ENCODE data around the gene KTN1. TPM values are rescaled to one million over a fixed set of nuclear protein-coding genes. Genes with fewer than 3 reads are reported as not detected.

Gene KTN1
- total RNA-seq, 1 donor from 2014 or later = 135 TPM

DNA sequence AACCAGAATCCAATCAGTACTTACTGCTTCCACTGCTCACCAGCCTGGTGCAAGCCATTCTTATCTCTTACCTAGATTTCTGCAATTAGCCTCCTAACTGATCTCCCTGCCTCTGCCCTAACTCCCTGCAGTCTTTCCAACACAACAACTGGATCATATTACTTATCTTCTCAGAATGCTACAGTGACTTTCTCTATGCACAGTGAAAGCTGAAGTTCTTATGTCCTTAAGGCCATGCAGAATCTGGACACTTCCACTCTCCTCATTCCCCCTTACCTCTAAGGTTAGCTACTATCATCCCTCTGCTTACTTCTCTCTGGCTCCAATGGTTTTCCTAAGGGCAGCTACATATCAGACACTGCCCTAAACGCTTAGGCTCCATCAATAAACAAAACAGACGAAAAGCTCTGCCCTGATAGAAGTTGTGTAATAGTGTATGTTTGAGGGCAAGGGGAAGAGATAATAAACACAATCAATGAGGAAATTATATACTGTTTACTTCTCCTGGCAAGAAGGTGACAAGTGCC is 4.0 kb downstream of the KTN1 start:
- H3K27me3 Mint-ChIP-seq = no peaks in the 10 kb centered on the region
- H3K27ac Mint-ChIP-seq = no peak overlapping the region
- intact Hi-C loops (cut with micrococcal nuclease) = loop anchor here (5.0 kb wide), 3 partner anchors 83 to 247 kb away; no protein-coding TSS in a partner anchor
- H3K36me3 Mint-ChIP-seq (ENCODE audit: low read depth) = peaks cover 7% of the 10 kb centered on the region
- no peaks in the 10 kb centered on the region for H3K9me3 Mint-ChIP-seq
- DNase-seq = no peak
- H3K4me1 Mint-ChIP-seq = peaks cover 37% of the 10 kb centered on the region
- no peak overlapping the region for H3K4me3 Mint-ChIP-seq

DNA sequence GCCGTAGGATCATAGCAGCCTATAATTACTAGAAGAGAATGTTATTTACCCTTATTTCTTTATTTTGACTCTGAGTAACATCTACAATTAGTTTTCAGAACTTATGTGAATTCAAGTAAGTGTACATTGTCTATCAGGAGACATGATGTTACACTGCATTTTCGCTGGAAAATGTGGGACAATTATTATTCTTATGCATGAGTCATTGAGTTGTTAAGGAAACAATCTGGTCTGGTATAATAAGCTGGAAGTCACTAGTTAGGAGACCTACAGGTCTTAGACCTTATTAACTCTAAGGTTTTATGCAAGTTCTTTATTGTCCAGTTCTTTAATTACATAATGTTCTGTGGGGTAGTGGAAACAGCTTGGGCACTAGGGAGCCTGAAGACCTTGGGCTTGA is 5.8 kb downstream of the KTN1 start:
- Mint-ChIP-seq H3K4me1 (peaks cover 35% of the 10 kb centered on the region), H3K4me3 (no peak overlapping the region), H3K36me3 (ENCODE audit: low read depth) (peaks cover 7% of the 10 kb centered on the region), H3K9me3 (no peaks in the 10 kb centered on the region), H3K27ac (no peak overlapping the region), H3K27me3 (no peaks in the 10 kb centered on the region)
- no peak for DNase-seq
- intact Hi-C loops (cut with micrococcal nuclease) = no loop called here

GRCh38 chr14:55586411-55586810 is 6.4 kb downstream of the KTN1 start:
- H3K4me3 Mint-ChIP-seq = no peak overlapping the region
- peaks cover 31% of the 10 kb centered on the region for H3K4me1 Mint-ChIP-seq
- intact Hi-C loops (cut with micrococcal nuclease) = no loop called here
- peaks cover 5% of the 10 kb centered on the region for H3K36me3 Mint-ChIP-seq (ENCODE audit: low read depth)
- no peak overlapping the region for H3K27ac Mint-ChIP-seq
- H3K9me3 Mint-ChIP-seq = no peaks in the 10 kb centered on the region
- H3K27me3 Mint-ChIP-seq = no peaks in the 10 kb centered on the region
- DNase-seq = no peak

DNA sequence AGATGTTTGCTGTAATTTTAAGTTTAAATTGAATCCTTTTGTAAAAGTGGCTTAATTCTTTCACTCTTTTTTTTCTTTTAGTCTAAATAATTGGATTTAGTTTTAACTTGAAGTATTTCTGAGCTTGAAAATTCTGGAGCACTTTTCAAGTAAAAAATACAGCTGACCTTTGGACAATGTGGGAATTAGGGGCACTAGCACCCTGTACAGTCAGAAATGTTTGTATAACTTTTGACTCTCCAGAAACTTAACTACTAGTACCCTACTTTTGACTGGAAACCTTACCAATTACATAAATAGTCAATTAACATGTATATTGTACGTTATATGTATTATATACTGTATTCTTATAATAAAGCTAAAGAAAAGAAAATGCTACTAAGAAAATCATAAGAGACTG is 7.8 kb downstream of the KTN1 start:
- Mint-ChIP-seq H3K4me1 (peaks cover 30% of the 10 kb centered on the region), H3K4me3 (no peak overlapping the region), H3K27me3 (no peaks in the 10 kb centered on the region), H3K9me3 (no peaks in the 10 kb centered on the region), H3K27ac (no peak overlapping the region), H3K36me3 (ENCODE audit: low read depth) (peaks cover 5% of the 10 kb centered on the region)
- intact Hi-C loops (cut with micrococcal nuclease) = no loop called here
- DNase-seq = no peak

- intact Hi-C loops (cut with micrococcal nuclease) = no loop called here
- Mint-ChIP-seq H3K9me3 (no peaks in the 10 kb centered on the region), H3K4me1 (peaks cover 28% of the 10 kb centered on the region), H3K27me3 (no peaks in the 10 kb centered on the region), H3K4me3 (no peak overlapping the region), H3K36me3 (ENCODE audit: low read depth) (peaks cover 5% of the 10 kb centered on the region), H3K27ac (no peak overlapping the region)
- DNase-seq = no peak
Measured at GRCh38 chr14:55588259-55588699, 8.3 kb downstream of the KTN1 start.

DNA sequence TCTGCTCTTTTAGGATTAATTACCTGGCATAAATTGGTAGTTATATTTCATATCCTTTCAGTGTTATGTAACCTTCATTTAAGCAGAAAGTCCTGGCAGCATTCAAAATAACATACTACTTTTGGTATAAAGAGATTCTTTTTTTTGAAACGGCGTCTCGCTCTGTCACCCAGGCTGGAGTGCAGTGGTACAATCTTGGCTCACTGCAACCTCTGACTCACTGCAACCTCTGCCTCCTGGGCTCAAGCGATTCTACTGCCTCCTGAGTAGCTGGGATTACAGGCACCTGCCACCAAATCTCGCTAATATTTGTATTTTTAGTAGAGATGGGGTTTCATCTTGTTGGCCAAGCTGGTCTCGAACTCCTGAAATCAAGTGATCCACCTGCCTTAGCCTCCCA is 9.2 kb downstream of the KTN1 start:
- peaks cover 28% of the 10 kb centered on the region for H3K4me1 Mint-ChIP-seq
- intact Hi-C loops (cut with micrococcal nuclease) = no loop called here

GRCh38 chr14:55592436-55592835 is 12.4 kb downstream of the KTN1 start:
- no peak for DNase-seq
- H3K4me1 Mint-ChIP-seq = peaks cover 16% of the 10 kb centered on the region
- H3K4me3 Mint-ChIP-seq = no peak overlapping the region
- no peak overlapping the region for H3K27ac Mint-ChIP-seq
- H3K9me3 Mint-ChIP-seq = peaks cover 3% of the 10 kb centered on the region
- no peaks in the 10 kb centered on the region for H3K27me3 Mint-ChIP-seq
- peaks cover 9% of the 10 kb centered on the region for H3K36me3 Mint-ChIP-seq (ENCODE audit: low read depth)
- intact Hi-C loops (cut with micrococcal nuclease) = no loop called here

More for the DNA sequence above, 9.2 kb downstream of the KTN1 start:
- no peaks in the 10 kb centered on the region for H3K9me3 Mint-ChIP-seq
- no peak for DNase-seq
- no peak overlapping the region for H3K4me3 Mint-ChIP-seq
- H3K36me3 Mint-ChIP-seq (ENCODE audit: low read depth) = peaks cover 5% of the 10 kb centered on the region
- no peaks in the 10 kb centered on the region for H3K27me3 Mint-ChIP-seq
- H3K27ac Mint-ChIP-seq = no peak overlapping the region

DNA sequence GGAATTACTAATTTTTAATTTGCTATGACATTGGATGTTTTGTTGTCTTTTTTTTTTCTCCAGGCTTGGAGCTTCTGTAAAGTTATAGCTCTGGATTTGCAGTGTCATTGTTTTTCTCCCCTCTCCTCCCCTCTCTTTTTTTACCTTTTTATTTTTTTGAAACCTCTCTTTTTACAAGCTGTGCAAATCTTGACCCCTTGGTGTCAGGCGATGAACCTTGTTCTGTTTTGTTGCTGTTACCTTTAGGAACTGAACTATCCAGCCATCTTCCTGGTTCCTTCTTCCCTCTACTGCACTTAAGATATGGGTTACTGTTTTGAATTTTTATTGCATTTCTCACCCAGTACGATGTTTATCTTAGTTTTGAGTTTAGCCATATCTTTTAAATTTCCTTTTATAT is 13.7 kb downstream of the KTN1 start:
- Mint-ChIP-seq H3K36me3 (ENCODE audit: low read depth) (peaks cover 9% of the 10 kb centered on the region), H3K4me1 (peaks cover 13% of the 10 kb centered on the region), H3K4me3 (no peak overlapping the region), H3K27ac (no peak overlapping the region), H3K27me3 (no peaks in the 10 kb centered on the region), H3K9me3 (peaks cover 3% of the 10 kb centered on the region)
- intact Hi-C loops (cut with micrococcal nuclease) = no loop called here
- DNase-seq = no peak

DNA sequence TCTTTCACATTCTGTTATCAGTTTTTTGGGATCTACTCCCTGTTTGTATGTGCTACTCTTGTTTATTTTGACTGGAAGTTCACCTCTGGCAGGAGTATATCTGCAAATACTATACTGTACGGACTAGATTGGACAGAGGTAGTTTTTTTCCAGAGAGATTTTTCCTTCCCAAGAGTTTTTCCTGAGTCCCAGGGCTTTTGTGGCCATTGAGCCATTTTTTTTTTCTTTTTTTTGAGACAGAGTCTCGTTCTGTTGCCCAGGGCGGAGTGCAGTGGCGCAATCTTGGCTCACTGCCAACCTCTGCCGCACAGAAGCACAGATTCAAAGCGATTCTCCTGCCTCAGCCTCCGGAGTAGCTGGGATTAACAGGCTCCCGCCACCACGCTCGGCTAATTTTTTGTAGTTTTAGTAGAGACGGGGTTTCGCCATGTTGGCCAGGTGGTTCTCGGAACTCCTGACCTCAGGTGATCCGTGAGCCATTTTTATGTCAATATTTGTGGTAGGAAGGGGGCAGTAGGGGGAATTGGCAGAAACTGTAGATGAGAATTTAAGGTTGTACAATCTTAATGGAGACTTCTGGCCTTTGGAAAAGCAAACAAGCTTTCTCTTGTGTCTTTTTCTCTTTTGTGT is 19.4 kb downstream of the KTN1 start:
- intact Hi-C loops (cut with micrococcal nuclease) = no loop called here
- Mint-ChIP-seq H3K36me3 (ENCODE audit: low read depth) (peaks cover 12% of the 10 kb centered on the region), H3K4me1 (peaks cover 2% of the 10 kb centered on the region), H3K9me3 (peaks cover 3% of the 10 kb centered on the region), H3K27me3 (no peaks in the 10 kb centered on the region), H3K27ac (no peak overlapping the region), H3K4me3 (no peak overlapping the region)
- no peak for DNase-seq

GRCh38 chr14:55600784-55601561 is 21.0 kb downstream of the KTN1 start:
- no peak overlapping the region for H3K27ac Mint-ChIP-seq
- intact Hi-C loops (cut with micrococcal nuclease) = no loop called here
- no peaks in the 10 kb centered on the region for H3K4me1 Mint-ChIP-seq
- no peaks in the 10 kb centered on the region for H3K27me3 Mint-ChIP-seq
- no peak overlapping the region for H3K4me3 Mint-ChIP-seq
- no peak for DNase-seq
- H3K9me3 Mint-ChIP-seq = no peaks in the 10 kb centered on the region
- peaks cover 12% of the 10 kb centered on the region for H3K36me3 Mint-ChIP-seq (ENCODE audit: low read depth)

DNA sequence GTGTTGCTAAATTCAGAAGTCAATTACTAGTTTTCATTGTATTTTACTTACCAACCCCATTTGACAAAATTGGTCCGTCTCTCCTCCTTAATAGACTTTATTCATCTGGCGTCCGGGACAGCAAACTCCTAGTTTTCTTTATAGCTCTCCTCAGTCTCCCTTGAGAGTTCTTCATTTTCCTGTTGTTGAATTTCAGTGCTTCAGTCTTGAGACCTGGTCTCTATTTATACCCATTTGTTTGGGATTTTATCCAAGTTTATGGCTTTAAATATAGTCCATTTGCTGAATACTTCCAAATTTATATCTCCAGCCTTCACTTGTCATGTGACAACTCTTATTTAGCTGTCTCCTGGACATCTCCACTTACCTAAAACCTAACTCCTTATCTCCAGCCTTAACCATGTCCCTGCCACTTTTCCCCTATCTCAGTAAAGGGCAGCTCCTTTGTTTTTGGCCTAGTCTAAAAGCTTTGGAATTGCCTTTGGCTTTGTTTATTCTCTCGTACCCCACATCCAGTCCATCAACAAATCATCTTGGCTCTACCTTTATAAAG is 23.5 kb downstream of the KTN1 start:
- Mint-ChIP-seq H3K4me3 (no peak overlapping the region), H3K27ac (no peak overlapping the region), H3K9me3 (no peaks in the 10 kb centered on the region), H3K36me3 (ENCODE audit: low read depth) (peaks cover 5% of the 10 kb centered on the region), H3K4me1 (no peaks in the 10 kb centered on the region), H3K27me3 (no peaks in the 10 kb centered on the region)
- DNase-seq = no peak
- intact Hi-C loops (cut with micrococcal nuclease) = no loop called here

GRCh38 chr14:55604488-55604887 is 24.5 kb downstream of the KTN1 start:
- no peak for DNase-seq
- no peak overlapping the region for H3K4me3 Mint-ChIP-seq
- H3K4me1 Mint-ChIP-seq = peaks cover under 1% of the 10 kb centered on the region
- intact Hi-C loops (cut with micrococcal nuclease) = no loop called here
- no peaks in the 10 kb centered on the region for H3K27me3 Mint-ChIP-seq
- H3K9me3 Mint-ChIP-seq = no peaks in the 10 kb centered on the region
- peaks cover 5% of the 10 kb centered on the region for H3K36me3 Mint-ChIP-seq (ENCODE audit: low read depth)
- no peak overlapping the region for H3K27ac Mint-ChIP-seq

DNA sequence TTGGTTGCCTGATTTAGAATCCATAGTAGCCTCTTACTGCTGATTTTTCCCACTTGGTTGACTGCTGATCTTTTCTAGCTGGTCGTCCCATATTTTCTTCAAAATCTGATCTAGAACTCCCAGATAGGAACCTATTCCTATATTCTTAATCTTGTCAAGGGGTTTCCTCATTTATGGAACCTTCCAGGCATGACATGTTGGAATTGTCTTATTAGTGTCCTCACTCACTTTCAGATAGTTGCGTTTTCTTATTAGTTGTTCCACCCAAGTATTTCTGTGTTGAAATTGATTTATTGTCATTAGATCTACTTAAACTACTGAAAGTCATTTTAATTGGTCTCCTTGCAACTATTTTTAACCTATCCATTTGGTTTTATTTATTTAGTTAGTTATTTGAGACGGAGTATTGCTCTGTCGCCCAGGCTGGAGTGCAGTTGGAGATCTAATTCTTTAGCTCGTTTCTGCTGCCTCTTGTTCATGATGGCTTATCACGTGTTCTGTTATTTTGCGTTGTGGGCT is 25.0 kb downstream of the KTN1 start:
- H3K27me3 Mint-ChIP-seq = no peaks in the 10 kb centered on the region
- H3K4me1 Mint-ChIP-seq = peaks cover 1% of the 10 kb centered on the region
- no peak overlapping the region for H3K4me3 Mint-ChIP-seq
- DNase-seq = no peak
- H3K9me3 Mint-ChIP-seq = no peaks in the 10 kb centered on the region
- no peak overlapping the region for H3K27ac Mint-ChIP-seq
- intact Hi-C loops (cut with micrococcal nuclease) = no loop called here
- H3K36me3 Mint-ChIP-seq (ENCODE audit: low read depth) = peaks cover 5% of the 10 kb centered on the region

- Mint-ChIP-seq H3K4me1 (peaks cover 1% of the 10 kb centered on the region), H3K27me3 (no peaks in the 10 kb centered on the region), H3K9me3 (no peaks in the 10 kb centered on the region), H3K27ac (no peak overlapping the region), H3K4me3 (no peak overlapping the region), H3K36me3 (ENCODE audit: low read depth) (peaks cover 5% of the 10 kb centered on the region)
- DNase-seq = no peak
- intact Hi-C loops (cut with micrococcal nuclease) = no loop called here
Measured at GRCh38 chr14:55605793-55606192, 25.8 kb downstream of the KTN1 start.

Data from activated CD4-positive, alpha-beta T cell treated with anti-CD3 and anti-CD28 coated beads, Interleukin-2, amount 10 ng/mL, durations not matched to agents 24 days and 14 days (primary cell).